PC-9 (cell line): Measurements from ENCODE around the gene RHBDD1. TPM values are rescaled to one million over a fixed set of nuclear protein-coding genes. Genes with fewer than 3 reads are reported as not detected.

ENCODE experiments used
- BruUV-seq: library from RNA; stranded (reverse); fragments of 400-500 nt; replicated peaks from 2 replicates; lab custom pipeline; 2021; lab: Mats Ljungman, UMichigan
- CTCF ChIA-PET: fragments of 300-600 bp; sonication (Branson Sonifier 250); formaldehyde crosslinking; loops from one replicate; lab custom pipeline; 2022; ENCODE audit warnings: antibody characterized with exemption; lab: Charles Lee
- POLR2A ChIA-PET: fragments of 300-600 bp; sonication (Branson Sonifier 250); formaldehyde crosslinking; loops from one replicate; lab custom pipeline; 2022; ENCODE audit warnings: antibody characterized with exemption; ENCODE audit not compliant: unreplicated experiment; lab: Charles Lee
- DNase-seq, 2 experiments: peaks; one replicate each; pipeline versions ENCODE4 v3.0.0 to v3.0.0-alpha.2; 2015 to 2022; ENCODE audit warnings: mixed read lengths in 1 of 2
- H2AFZ ChIP-seq: fragments of 200-600 bp; sonication (generic); 2 replicates; pipeline ENCODE4 v1.8.1; 2017; ENCODE audit warnings: antibody characterized with exemption
- H3F3A ChIP-seq: fragments of 200-600 bp; sonication (generic); 2 replicates; pipeline ENCODE4 v1.8.1; 2017; ENCODE audit warnings: antibody characterized with exemption, mild to moderate bottlenecking, low read depth; ENCODE audit not compliant: insufficient read depth
- H3K27ac ChIP-seq: fragments of 200-600 bp; sonication (generic); 2 replicates; pipeline ENCODE4 v1.6.1; 2016; ENCODE audit warnings: mixed run types
- H3K27me3 ChIP-seq: fragments of 200-600 bp; sonication (generic); 2 replicates; pipeline ENCODE4 v1.6.1; 2016; ENCODE audit warnings: low read depth, mixed run types; ENCODE audit not compliant: insufficient read depth
- H3K36me3 ChIP-seq: fragments of 200-600 bp; sonication (generic); 2 replicates; pipeline ENCODE4 v1.6.1; 2016; ENCODE audit warnings: low read depth, mixed run types
- H3K4me1 ChIP-seq: fragments of 200-600 bp; sonication (generic); replicated peaks from 2 replicates; pipeline ENCODE4 v1.6.1; 2016; ENCODE audit warnings: mixed run types; ENCODE audit not compliant: insufficient read depth
- H3K4me2 ChIP-seq: fragments of 200-600 bp; sonication (generic); 2 replicates; pipeline ENCODE4 v1.6.1; 2017; ENCODE audit warnings: mixed run types
- H3K4me3 ChIP-seq: fragments of 200-600 bp; sonication (generic); 2 replicates; pipeline ENCODE4 v1.6.1; 2016; ENCODE audit warnings: mixed run types
- H3K79me2 ChIP-seq: fragments of 200-600 bp; sonication (generic); 2 replicates; pipeline ENCODE4 v1.6.1; 2017; ENCODE audit warnings: low read depth, mixed run types
- H3K9me2 ChIP-seq: fragments of 200-600 bp; sonication (generic); 2 replicates; pipeline ENCODE4 v1.8.1; 2017; ENCODE audit warnings: mild to moderate bottlenecking; ENCODE audit not compliant: insufficient read depth
- H3K9me3 ChIP-seq: fragments of 200-600 bp; sonication (generic); 2 replicates; pipeline ENCODE4 v1.8.1; 2016; ENCODE audit warnings: low read depth; ENCODE audit not compliant: insufficient read depth
- H4K20me1 ChIP-seq: fragments of 200-600 bp; sonication (generic); 2 replicates; pipeline ENCODE4 v1.8.1; 2017; ENCODE audit not compliant: insufficient read depth
- EZH2 ChIP-seq: fragments of 200-600 bp; sonication (generic); IDR thresholded peaks from 2 replicates; pipeline ENCODE4 v1.8.0; 2017; ENCODE audit warnings: antibody characterized with exemption, low read depth
- intact Hi-C: fragments of 100-400 bp; cut with micrococcal nuclease; formaldehyde crosslinking; loops from one replicate; pipeline ENCODE4 v1.10.0; 2022; ENCODE audit not compliant: unreplicated experiment
- total RNA-seq: library from RNA; stranded (reverse); gene quantifications from 2 replicates; pipeline ENCODE4 v1.2.3, GENCODE V29; 2021
- TF ChIP-seq, protein P1 (sequence below): fragments of 200-600 bp; sonication (generic); conservative IDR thresholded peaks from 2 replicates; pipeline ENCODE4 v1.6.1; 2017; ENCODE audit warnings: mixed run types, antibody characterized with exemption, mild to moderate bottlenecking, moderate library complexity

RHBDD1 gene
- total RNA-seq, 1 experiment from 2014 or later, result 22.3 TPM

DNA sequence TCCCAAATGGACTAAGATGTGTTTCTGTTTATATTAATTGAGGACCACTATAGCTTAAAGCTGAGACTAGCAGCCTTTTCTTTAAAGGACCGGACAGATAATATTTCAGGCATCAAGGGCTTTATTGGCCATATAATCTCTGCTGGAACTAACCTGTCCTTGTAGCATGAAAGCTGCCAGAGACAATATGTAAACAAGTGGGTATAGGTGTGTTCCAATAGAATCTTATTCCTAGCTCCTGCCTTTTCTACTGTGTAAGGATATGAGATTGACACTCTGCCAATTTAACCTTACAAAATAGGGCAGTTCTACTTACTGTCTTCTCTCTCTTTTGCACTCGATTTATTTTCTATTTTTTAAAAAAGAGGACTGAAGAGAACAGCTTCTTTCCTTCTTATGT is 74.0 kb downstream of the RHBDD1 start:
- no peaks in the 10 kb centered on the region for H4K20me1 ChIP-seq
- H3K4me1 ChIP-seq, result no peaks in the 10 kb centered on the region
- ChIA-PET POLR2A (no interaction called here), CTCF (no interaction called here)
- H3F3A ChIP-seq, result no peaks in the 10 kb centered on the region
- no peaks in the 10 kb centered on the region for H3K9me2 ChIP-seq
- no peaks in the 10 kb centered on the region for H3K79me2 ChIP-seq
- no peak for TF ChIP-seq EZH2
- TF ChIP-seq, protein P1, sequence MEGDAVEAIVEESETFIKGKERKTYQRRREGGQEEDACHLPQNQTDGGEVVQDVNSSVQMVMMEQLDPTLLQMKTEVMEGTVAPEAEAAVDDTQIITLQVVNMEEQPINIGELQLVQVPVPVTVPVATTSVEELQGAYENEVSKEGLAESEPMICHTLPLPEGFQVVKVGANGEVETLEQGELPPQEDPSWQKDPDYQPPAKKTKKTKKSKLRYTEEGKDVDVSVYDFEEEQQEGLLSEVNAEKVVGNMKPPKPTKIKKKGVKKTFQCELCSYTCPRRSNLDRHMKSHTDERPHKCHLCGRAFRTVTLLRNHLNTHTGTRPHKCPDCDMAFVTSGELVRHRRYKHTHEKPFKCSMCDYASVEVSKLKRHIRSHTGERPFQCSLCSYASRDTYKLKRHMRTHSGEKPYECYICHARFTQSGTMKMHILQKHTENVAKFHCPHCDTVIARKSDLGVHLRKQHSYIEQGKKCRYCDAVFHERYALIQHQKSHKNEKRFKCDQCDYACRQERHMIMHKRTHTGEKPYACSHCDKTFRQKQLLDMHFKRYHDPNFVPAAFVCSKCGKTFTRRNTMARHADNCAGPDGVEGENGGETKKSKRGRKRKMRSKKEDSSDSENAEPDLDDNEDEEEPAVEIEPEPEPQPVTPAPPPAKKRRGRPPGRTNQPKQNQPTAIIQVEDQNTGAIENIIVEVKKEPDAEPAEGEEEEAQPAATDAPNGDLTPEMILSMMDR, result no peak
- H3K27ac ChIP-seq, result no peak overlapping the region
- H2AFZ ChIP-seq, result no peak overlapping the region
- no peak overlapping the region for H3K4me2 ChIP-seq
- H3K36me3 ChIP-seq, result no peaks in the 10 kb centered on the region
- H3K27me3 ChIP-seq, result no peaks in the 10 kb centered on the region
- H3K9me3 ChIP-seq, result no peaks in the 10 kb centered on the region
- H3K4me3 ChIP-seq, result no peak overlapping the region
- intact Hi-C loops, result no loop called here
- no peak for DNase-seq
- no TSS peak for BruUV-seq

DNA sequence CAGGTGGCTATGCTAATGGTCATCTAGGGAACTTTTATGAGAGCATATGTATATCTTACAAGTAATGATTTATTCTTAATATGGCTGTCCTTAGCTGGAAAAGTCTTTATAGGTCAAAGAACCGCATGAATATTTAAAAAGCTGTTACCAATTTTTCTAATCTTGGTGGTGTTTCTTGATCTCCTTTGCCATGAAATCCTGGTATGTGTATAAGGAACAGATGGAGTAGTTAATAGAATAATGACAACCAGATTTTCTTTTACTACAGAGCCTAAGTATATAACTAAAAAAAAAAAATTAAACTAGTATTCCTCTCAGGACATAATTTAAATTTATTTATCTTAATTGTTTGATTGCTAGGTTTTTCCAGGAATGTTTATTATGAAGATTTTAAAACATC is 74.5 kb downstream of the RHBDD1 start:
- no peak overlapping the region for H3K27ac ChIP-seq
- ChIA-PET CTCF (no interaction called here), POLR2A (no interaction called here)
- TF ChIP-seq, protein P1, result no peak
- no peak for TF ChIP-seq EZH2
- H2AFZ ChIP-seq, result no peak overlapping the region
- H3K4me2 ChIP-seq, result no peak overlapping the region
- no peaks in the 10 kb centered on the region for H3K4me1 ChIP-seq
- no peaks in the 10 kb centered on the region for H3K79me2 ChIP-seq
- H3K36me3 ChIP-seq, result no peaks in the 10 kb centered on the region
- no peaks in the 10 kb centered on the region for H3K9me3 ChIP-seq
- no peak overlapping the region for H3K4me3 ChIP-seq
- intact Hi-C loops, result no loop called here
- no peaks in the 10 kb centered on the region for H3K27me3 ChIP-seq
- H4K20me1 ChIP-seq, result no peaks in the 10 kb centered on the region
- DNase-seq, result no peak
- H3K9me2 ChIP-seq, result no peaks in the 10 kb centered on the region
- BruUV-seq, result no TSS peak
- no peaks in the 10 kb centered on the region for H3F3A ChIP-seq

DNA sequence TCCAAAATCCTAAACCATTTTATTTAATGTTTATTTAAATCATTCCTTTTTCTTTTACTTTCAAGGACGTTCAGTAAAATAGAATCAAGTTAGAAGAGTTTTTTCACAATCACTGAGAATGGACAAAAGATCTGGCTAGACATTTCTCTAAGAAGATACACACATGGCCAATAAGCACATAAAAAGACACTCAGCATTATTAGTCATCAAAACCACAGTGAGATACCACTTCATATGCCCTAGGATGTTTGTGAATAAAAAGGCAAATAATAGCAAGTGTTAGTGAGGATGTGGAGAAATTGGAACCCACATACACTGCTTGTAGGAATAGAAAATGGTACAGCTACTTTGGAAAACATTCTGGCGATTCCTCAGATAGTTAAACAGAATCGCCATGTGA is 76.1 kb downstream of the RHBDD1 start:
- no TSS peak for BruUV-seq
- POLR2A ChIA-PET, result no interaction called here

More for the DNA sequence above, 76.1 kb downstream of the RHBDD1 start:
- DNase-seq, result no peak
- no peaks in the 10 kb centered on the region for H3K79me2 ChIP-seq
- no peaks in the 10 kb centered on the region for H3K9me2 ChIP-seq
- no peaks in the 10 kb centered on the region for H3K4me1 ChIP-seq
- H2AFZ ChIP-seq, result no peak overlapping the region
- no peaks in the 10 kb centered on the region for H3K27me3 ChIP-seq
- H3K27ac ChIP-seq, result no peak overlapping the region
- CTCF ChIA-PET, result no interaction called here
- intact Hi-C loops, result no loop called here
- TF ChIP-seq EZH2, result no peak
- TF ChIP-seq, protein P1, result no peak
- no peaks in the 10 kb centered on the region for H3K9me3 ChIP-seq
- no peak overlapping the region for H3K4me3 ChIP-seq
- no peaks in the 10 kb centered on the region for H3K36me3 ChIP-seq
- no peaks in the 10 kb centered on the region for H3F3A ChIP-seq
- no peak overlapping the region for H3K4me2 ChIP-seq
- H4K20me1 ChIP-seq, result no peaks in the 10 kb centered on the region
